ENCODE results near the gene KCNK13.

KCNK13 gene

DNA sequence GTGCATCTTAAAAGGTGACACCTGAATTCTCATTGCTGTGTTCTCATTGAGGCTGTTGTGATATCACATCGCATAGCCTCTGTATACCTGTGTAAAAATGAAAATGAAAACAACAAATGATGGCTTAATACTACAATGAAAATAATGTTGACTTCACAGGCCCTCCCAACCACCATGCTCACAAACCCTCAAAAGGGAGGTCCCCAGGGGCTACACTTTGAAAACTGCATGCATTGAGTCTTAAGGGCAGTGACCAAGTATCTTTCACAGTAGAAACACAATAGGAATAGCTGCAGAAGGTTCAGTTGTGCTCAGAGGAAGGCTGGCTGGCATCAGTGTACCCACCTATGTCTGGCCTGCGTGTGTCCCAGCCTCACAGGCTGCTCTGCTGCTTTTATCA, 27.6 kb upstream of the KCNK13 start:
- no peak for TF ChIP-seq NFRKB (IDR thresholded peaks at IDR 0.05)
- TF ChIP-seq HDGF (IDR thresholded peaks at IDR 0.05; ENCODE audit: borderline replicate concordance), result no peak
- no peak for TF ChIP-seq FOXA1 (IDR thresholded peaks at IDR 0.05)
- TF ChIP-seq BHLHE40 (IDR thresholded peaks at IDR 0.05; ENCODE audit: borderline replicate concordance), result no peak
- no peak for TF ChIP-seq ARNT (IDR thresholded peaks at IDR 0.05)
- no peak for TF ChIP-seq CTBP1 (IDR thresholded peaks at IDR 0.05; ENCODE audit: borderline replicate concordance)
- CTCF ChIA-PET, result no interaction called here
- no peak for DNase-seq (ENCODE audit: extremely low spot score)
- POLR2A ChIA-PET, result no interaction called here

DNA sequence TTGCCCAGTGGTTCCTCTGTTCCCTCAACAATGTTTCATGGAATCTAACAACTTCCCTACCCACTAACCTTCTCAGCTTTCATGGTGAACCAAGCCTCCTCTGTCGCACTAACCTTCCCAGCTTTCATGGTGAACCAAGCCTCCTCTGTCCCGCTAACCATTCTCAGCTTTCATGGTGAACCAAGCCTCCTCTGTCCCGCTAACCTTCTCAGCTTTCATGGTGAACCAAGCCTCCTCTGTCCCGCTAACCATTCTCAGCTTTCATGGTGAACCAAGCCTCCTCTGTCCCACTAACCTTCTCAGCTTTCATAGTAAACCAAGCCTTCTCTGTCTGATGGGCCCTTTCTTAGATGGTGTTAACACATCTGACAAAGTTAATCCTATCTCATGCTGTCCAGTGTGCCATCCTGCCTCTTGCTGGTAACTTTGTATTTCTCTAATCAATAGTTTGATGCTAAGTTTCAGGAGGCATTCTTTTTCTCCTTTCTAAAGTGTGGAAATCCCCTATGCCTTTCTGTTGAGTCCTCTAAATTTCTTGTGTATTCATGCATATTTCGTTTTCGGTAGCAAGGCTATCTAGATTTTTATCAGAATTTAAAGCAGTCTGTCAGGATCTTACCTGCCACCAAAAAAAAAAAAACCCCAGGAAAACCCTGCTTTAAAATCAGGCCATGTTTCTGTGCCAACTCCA, 26.8 kb upstream of the KCNK13 start:
- ChIA-PET POLR2A (no interaction called here), CTCF (no interaction called here)
- no peak for DNase-seq (ENCODE audit: extremely low spot score)
- TF ChIP-seq NFRKB (IDR thresholded peaks at IDR 0.05), result no peak
- no peak for TF ChIP-seq HDGF (IDR thresholded peaks at IDR 0.05; ENCODE audit: borderline replicate concordance)

DNA sequence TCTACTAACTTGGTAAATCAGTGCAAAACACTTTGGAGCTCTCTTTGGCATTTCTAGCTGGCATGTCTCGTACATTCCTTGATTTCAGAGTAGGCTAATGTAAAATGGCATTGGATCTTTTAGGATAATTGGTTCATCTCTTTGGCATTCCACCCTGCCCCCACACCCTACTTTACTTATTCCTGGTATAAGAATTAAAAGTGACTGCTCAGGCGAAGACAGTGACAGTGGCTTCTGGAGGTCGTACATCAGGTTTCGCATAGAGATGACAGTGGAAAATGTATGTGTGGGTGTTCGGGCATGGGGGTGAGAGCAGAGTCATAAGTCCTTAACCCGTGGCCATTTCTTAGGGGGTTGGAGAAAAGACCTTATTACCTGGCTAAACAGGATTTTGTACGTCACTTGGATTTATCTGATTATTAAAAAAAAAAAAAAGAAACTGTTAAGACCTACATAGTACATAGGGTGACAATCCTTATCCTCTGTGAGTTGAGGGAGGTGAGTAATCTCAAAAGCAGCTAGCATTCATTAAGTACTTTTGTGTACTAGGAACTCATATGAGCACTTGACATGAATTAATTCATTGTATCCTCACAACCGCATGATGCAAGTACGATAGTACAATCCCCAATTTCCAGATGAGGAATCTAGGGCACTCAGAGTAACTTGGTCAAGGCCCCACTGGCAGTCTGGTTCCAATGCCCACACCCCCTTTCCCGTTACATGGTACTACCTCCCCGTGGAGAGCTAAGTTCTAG, 22.4 kb upstream of the KCNK13 start:
- no peak for DNase-seq (ENCODE audit: extremely low spot score)
- ChIA-PET POLR2A (no interaction called here), CTCF (no interaction called here)
- TF ChIP-seq, protein P1, sequence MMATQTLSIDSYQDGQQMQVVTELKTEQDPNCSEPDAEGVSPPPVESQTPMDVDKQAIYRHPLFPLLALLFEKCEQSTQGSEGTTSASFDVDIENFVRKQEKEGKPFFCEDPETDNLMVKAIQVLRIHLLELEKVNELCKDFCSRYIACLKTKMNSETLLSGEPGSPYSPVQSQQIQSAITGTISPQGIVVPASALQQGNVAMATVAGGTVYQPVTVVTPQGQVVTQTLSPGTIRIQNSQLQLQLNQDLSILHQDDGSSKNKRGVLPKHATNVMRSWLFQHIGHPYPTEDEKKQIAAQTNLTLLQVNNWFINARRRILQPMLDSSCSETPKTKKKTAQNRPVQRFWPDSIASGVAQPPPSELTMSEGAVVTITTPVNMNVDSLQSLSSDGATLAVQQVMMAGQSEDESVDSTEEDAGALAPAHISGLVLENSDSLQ (IDR thresholded peaks at IDR 0.05), result no peak
- TF ChIP-seq SP1 (IDR thresholded peaks at IDR 0.05) (no peak), FOXK2 (IDR thresholded peaks at IDR 0.05) (no peak), ARNT (IDR thresholded peaks at IDR 0.05) (no peak), BHLHE40 (IDR thresholded peaks at IDR 0.05; ENCODE audit: borderline replicate concordance) (no peak), FOXM1 (IDR thresholded peaks at IDR 0.05; ENCODE audit: borderline replicate concordance) (no peak), TARDBP (IDR thresholded peaks at IDR 0.05) (no peak), L3MBTL2 (conservative IDR thresholded peaks at IDR 0.05) (no peak), NFRKB (IDR thresholded peaks at IDR 0.05) (no peak), ELF4 (IDR thresholded peaks at IDR 0.05) (no peak), FOXA1 (IDR thresholded peaks at IDR 0.05) (no peak), CTBP1 (IDR thresholded peaks at IDR 0.05; ENCODE audit: borderline replicate concordance) (no peak), ZNF384 (IDR thresholded peaks at IDR 0.05) (no peak), SUZ12 (IDR thresholded peaks at IDR 0.05) (no peak), HDGF (IDR thresholded peaks at IDR 0.05; ENCODE audit: borderline replicate concordance) (no peak)

DNA sequence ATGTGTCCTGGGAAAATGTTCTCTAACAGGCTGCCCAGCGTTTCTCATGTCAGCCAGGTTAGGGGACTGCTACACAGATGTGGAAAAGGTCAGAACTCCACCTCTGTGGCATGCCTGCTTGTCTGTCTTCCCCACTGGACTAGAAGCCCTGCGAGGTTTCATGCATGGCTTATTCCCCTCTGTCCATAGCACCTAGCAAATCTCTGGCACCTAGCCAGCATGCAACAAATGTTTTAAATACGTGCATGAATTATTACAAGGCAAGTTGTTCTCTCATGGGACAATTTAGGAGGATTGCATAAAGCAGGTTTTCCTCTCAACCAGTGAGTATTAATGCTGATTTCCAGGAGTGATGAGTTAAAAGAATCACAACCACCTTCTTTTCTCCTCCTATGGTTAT, 21.4 kb upstream of the KCNK13 start:
- POLR2A ChIA-PET, result no interaction called here

DNA sequence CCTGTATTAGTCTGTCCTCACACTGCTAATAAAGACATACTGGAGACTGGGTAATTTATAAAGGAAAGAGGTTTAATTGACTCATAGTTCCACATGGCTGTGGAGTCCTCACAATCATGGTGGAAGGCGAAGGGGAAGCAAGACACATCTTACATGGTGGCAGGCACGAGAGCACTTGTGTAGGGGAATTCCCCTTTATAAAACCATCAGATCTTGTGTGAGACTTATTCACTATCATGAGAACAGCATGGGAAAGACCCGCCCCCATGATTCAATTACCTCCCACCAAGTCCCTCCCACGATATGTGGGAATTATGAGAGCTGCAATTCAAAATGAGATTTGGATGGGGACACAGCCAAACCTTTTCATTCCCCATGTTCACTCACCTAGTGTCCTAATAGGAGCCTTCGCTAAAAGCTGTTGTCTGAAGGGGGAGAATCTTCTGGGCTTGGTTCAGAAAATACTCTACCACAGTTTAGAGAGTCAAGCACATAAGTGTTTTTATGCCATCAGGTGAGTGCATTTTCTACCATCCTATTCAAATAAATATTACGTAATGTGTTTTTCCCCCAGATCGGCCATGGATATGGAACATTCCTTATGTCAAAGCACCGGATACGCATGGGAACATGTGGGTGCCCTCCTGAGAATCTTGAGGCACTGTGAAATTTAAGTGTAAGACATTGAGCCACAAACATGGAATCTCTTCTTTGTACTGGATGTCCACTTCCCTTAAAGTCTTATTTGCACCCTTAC, 19.1 kb upstream of the KCNK13 start:
- DNase-seq (ENCODE audit: extremely low spot score), result no peak
- TF ChIP-seq NFRKB (IDR thresholded peaks at IDR 0.05), result no peak
- no peak for TF ChIP-seq TARDBP (IDR thresholded peaks at IDR 0.05)
- TF ChIP-seq, protein P1 (IDR thresholded peaks at IDR 0.05), result no peak
- no peak for TF ChIP-seq ZNF384 (IDR thresholded peaks at IDR 0.05)
- TF ChIP-seq LEF1 (IDR thresholded peaks at IDR 0.05; ENCODE audit: borderline replicate concordance), result no peak
- TF ChIP-seq FOXA1 (IDR thresholded peaks at IDR 0.05), result no peak
- ChIA-PET POLR2A (no interaction called here), CTCF (no interaction called here)

More for the DNA sequence above, 21.4 kb upstream of the KCNK13 start:
- no peak for DNase-seq (ENCODE audit: extremely low spot score)
- TF ChIP-seq SUZ12 (IDR thresholded peaks at IDR 0.05), result no peak
- CTCF ChIA-PET, result no interaction called here

DNA sequence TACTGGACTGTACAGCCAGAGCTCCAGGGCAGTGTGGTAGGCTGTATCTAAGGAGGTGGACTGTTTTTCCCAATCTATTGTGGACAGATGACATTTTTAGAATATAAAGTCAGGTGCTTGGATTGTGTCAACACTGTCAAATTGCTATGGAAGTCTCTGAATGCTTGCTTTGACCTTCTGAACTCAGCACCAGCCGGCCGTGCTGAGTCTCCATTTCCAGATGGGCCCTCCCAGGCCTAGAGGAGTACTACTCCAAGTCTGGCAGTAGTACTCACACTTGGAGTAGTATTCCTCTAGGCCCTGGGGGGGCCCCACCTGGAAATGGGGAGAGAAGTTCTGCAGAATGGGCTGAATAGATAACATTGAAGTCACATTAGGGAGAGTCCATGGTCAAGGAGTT, 16.2 kb upstream of the KCNK13 start:
- ChIA-PET CTCF (no interaction called here), POLR2A (no interaction called here)
- no peak for DNase-seq (ENCODE audit: extremely low spot score)
- TF ChIP-seq LEF1 (IDR thresholded peaks at IDR 0.05; ENCODE audit: borderline replicate concordance), result no peak
- TF ChIP-seq FOXA1 (IDR thresholded peaks at IDR 0.05), result no peak
- no peak for TF ChIP-seq HDGF (IDR thresholded peaks at IDR 0.05; ENCODE audit: borderline replicate concordance)
- TF ChIP-seq TARDBP (IDR thresholded peaks at IDR 0.05), result no peak
- TF ChIP-seq SP1 (IDR thresholded peaks at IDR 0.05), result no peak
- no peak for TF ChIP-seq CTBP1 (IDR thresholded peaks at IDR 0.05; ENCODE audit: borderline replicate concordance)
- no peak for TF ChIP-seq ELF4 (IDR thresholded peaks at IDR 0.05)
- no peak for TF ChIP-seq ZNF384 (IDR thresholded peaks at IDR 0.05)
- no peak for TF ChIP-seq FOXM1 (IDR thresholded peaks at IDR 0.05; ENCODE audit: borderline replicate concordance)
- TF ChIP-seq NFRKB (IDR thresholded peaks at IDR 0.05), result no peak
- no peak for TF ChIP-seq BHLHE40 (IDR thresholded peaks at IDR 0.05; ENCODE audit: borderline replicate concordance)
- no peak for TF ChIP-seq FOXK2 (IDR thresholded peaks at IDR 0.05)
- no peak for TF ChIP-seq ARNT (IDR thresholded peaks at IDR 0.05)
- TF ChIP-seq L3MBTL2 (conservative IDR thresholded peaks at IDR 0.05), result no peak
- TF ChIP-seq, protein P1 (IDR thresholded peaks at IDR 0.05), result no peak
- no peak for TF ChIP-seq SUZ12 (IDR thresholded peaks at IDR 0.05)

Data from HEK293T (cell line).